GOT3 (cell line): ENCODE results near the gene STS.
"Not testable (repeated sequence)": the region's sequence is repeated elsewhere in the genome, so short reads cannot be mapped to it uniquely, and the experiment has no call there.

Experiments used
- DNase-seq: peaks from one replicate; lab custom pipeline; 2025; ENCODE audit warnings: mixed read lengths; lab: John Stamatoyannopoulos, UW

STS gene

GRCh38 chrX:7139202-7140081 lies 8.1 kb upstream of the STS start:
- DNase-seq = no peak

GRCh38 chrX:7143076-7143475 lies 4.4 kb upstream of the STS start:
- no peak for DNase-seq

GRCh38 chrX:7143941-7144525 lies 3.5 kb upstream of the STS start:
- DNase-seq = no peak

DNA sequence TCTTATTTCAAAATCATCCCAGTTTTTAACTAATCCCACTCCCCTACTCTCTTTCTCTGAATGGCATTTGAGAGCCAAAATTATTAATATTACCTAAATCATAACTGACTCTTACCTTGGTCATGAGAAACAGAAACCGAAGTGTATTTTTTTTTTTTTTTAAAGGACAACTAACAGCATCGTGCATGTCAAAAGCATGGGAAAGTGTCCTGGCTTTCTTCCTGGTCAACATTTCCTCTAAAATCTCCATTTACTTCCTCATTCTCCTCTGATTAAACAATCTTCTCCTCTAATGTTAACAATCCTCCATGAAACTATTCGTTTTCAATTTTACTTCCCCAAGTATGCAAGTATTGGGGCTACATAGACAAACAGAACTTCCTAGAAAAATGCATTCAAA lies 2.1 kb upstream of the STS start:
- no peak for DNase-seq

GRCh38 chrX:7146020-7146702 lies 1.4 kb upstream of the STS start:
- DNase-seq = no peak

DNA sequence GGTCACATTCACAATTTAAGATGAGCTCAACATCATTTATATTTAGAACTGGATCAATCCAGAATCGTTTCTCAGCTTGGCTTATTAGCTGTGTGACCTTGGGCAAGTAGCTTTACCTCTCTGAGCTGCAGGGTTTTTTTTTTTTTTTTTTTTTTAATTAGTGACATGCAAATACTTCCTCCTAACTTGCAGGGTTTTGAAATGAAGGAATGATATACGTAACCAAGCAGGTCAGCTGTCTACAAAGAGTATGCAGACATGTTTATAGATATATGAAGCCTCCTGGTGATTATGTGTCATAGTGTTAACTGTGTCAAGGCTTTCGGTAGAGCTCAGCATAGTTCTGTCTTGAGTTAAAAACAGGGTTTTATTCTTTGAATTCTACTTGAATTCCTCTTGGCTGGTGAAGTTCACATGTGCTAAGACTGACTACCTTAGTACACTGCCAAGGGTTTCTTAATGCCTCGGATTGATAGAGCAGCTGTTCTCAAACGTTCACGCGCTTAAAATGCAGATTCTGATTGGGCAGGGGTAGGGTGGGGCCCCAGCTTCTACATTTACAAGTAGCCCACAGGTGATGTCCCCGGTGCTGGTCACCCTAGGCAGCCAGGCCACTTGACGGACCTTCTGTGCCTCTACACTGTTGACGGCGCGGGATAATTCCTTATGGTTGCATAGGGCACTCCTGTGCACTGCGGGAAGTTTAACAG lies 654 bp upstream of the STS start:
- no peak for DNase-seq

DNA sequence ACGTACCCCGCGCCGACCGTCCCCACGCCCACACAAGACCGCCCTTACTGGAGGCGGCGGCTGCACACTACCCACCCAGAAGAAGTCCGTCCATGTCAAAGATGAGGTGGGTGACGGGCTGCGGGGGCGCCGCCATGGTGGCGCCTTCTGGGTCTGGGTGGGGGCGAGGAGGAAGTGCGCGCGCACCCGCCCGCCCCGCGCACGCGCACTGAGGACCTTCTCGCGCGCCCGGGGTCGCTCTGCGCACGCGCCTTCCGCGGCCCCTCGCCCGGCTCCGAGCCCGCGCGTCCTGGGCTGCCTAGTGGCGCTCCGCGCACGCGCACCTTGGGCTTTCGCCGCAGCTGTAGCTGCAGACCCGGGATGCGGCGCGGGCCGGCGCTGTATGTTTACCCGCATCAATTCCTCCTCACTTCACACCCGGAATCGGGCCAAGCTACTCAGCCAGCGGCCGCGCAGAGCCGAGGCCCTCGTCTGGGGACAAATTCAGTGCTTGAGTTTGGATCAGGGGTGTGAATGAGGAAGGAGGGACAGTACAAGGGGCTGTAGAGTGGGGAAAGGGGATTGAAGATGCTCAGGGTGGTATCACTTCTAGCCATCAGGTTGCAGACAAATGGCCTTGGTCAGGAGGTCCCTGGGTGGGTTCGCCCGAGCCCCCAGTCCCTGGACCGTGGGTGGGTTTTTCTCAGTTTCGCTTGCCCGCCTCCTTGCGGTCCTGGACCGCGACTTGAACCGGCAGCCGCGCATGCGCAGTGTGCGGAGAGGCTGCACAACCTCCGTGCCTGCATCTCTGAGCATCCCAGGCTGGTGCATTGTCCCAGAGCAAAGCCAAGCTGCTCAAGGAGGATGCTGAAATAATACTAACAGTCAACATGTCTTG lies 704 bp downstream of the STS start, which contains the start of gene PUDP:
Gene PUDP (minus strand): TSS at position 176 of the 877 bp plus-strand sequence. CDS start 40 bp downstream, at position 136.
- DNase-seq = peak; percentile 98

DNA sequence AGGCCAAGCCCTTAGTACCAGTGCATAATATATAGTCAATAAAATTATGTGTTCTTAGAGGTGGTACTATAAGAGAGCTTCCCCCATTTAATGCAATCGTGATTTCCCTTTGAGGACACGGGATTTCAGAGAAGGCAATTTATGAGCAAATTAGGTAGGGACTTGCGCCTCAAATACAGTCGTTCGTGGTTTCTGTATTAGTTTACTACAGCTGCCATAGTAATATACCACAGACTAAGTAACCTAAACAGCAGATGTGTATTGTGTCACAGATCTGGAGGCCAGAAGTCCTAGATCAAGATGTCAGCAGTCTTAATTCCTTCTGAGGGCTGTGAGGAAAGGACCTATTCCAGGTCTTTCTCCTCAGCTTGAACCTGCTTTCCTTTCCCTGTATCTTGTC lies 1.9 kb downstream of the STS start:
- no peak for DNase-seq

DNA sequence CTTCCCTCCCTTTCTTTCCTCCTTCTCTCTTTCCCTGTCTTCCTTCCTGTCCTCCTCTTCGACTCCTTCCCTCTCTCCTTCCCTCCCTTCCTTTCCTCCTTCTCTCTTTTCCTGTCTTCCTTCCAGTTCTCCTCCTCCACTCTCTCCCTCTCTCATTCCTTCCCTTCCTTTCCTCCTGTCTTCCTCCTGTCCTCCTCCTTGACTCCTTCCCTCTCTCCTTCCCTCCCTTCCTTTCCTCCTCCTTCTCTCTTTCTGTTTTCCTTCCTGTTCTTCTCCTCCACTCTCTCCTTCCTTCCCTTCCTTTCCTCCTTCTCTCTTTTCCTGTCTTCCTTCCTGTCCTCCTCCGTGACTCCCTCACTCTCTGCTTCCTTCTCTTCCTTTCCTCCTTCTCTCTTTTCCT lies 5.7 kb downstream of the STS start:
- no peak for DNase-seq

DNA sequence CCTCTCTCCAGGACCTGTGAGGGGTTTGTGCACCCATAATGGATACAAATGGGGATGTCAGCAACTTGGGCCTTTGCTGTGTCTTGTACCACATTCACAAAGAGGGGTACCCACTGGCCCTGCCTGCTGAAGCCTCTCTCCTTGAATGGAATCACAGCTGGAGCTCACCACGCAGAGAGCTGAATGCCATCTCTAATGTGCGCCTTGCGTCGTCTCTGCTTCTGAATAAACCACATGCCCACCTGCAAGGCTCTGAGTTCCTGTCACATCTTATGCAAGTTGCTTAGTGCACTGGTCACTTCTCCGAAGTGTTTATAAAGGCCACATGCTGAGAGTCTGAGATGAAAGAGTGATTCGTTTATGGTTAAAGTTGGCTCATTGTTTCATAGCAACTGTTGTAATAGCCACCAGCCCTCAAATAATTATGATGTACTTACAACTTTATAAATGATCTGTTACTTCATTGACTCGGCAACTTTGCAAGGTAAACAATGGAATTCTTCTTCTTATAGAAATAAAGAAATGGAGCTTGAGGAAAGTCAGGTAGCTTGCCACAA lies 6.6 kb downstream of the STS start:
- DNase-seq = no peak

DNA sequence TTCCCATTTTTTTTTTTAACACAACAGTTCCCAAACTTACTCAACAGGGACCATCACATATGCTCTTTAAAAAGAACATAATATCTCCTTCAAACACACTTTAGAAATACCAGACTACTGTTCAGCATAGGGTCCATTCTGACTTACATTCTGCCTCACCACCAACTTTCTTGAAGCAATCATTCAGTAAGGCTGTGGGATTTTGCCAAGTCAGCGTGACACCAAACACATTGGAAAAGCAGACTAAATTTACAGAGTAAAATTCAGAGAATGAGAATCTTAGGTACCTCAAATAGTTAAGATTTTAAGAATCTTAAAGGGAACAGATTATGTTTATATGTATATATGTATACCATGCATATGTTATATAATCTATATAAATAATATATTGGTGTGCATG lies 7.7 kb downstream of the STS start:
- no peak for DNase-seq

GRCh38 chrX:7156879-7157278 lies 9.4 kb downstream of the STS start:
- DNase-seq = no peak

DNA sequence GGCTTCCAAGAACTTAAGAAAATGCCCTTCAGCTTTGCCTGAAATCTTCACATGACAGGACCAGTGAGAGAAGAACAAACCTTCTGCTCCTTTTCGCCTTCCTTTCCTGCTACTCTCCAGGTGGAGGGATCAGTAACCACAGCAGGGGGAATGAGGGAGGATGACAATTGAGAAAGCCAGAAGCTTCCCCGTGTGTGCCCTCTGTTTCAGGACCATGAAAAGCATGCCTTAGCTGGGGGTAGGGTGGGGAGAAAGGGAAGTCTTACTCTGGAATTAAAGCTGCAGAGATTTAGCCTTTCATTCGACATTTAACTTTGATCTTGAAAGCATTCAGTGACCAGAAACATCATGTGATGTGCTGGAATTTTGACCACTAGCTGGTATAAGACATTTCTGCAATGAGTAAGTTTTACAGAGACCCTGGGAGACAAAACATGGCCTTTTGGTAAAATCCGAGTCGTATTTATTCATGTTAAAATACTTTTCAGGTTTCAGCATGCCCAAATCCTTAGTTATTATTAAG lies 11.0 kb downstream of the STS start:
- DNase-seq = no peak

DNA sequence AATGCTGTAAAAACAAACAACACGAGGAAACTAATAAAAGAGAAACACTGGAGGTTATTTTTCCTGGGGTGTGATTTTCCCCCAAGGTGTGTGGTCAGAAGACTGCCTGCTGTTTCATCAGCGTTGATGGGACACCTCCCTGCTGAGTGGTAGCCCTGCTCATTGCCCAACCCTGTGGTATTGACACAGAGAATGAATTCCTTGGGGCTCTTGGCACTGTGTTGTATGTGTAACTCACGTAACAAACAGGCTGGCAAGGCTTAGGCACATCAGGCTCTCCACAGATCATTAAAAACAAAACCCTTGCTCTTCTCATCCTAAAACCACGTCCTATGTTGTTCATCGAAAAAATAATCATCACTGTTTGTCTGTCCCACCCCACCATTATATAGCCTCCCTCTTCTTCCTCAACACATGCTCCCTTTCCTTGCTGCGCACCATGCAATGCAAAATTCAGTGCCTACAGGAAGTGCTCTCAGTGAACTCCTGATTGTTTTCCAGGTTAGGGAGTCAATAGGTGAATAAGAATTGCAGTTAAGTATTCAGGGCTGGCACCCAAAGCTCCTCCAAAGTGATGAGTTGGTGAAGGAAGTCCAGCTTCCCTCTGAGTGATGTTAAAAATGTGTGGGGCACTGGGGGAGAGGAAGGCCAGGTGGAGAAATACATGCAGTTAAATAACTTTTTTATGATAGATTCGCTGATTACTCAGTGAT lies 11.8 kb downstream of the STS start:
- no peak for DNase-seq

- no peak for DNase-seq
Observed at GRCh38 chrX:7163146-7163677, 15.7 kb downstream of the STS start.

DNA sequence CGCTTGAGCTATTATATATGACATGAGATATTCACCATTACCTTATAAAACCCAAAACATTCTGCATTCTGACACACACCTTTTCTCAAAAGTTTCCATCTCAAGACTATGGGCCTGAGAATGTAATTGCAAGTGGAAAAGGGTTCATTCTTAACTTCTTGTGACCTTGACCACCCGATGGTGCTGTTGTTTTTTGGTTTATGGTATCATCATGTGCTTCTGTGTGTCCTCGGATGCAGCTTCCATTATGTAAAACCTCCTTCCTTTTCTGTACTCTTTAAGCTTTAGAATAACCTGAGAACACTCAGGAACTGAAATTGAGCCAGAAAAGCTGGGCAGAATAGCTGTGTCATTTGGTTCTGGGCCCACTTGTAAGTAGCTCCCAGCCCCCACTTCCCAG lies 16.7 kb downstream of the STS start:
- DNase-seq = no peak

- no peak for DNase-seq
Observed at GRCh38 chrX:7168371-7168770, 20.9 kb downstream of the STS start.

DNA sequence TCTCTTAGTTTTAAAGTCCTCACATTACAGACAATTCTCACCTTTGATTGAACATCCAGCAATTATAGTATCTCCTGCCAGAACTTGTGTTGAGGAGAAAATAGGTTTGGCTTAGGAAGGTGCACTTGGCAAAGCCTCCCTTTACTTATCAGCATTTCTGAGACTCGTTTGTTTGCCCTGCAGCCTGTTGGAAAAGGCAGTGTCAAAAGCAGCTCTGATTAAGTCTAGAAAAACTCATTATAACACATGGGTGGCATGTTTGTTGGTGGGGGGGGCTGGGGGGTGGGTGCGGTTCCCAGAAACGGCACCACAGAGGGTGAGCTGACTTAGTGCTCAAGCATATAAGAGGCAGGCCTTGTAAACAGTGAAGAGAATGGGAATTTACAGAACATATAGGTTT lies 22.1 kb downstream of the STS start:
- no peak for DNase-seq

GRCh38 chrX:7170898-7171297 lies 23.4 kb downstream of the STS start:
- no peak for DNase-seq

- not testable (repeated sequence) for DNase-seq
Observed at GRCh38 chrX:7178859-7179258, 31.3 kb downstream of the STS start.
